Esophagus squamous epithelium (tissue), 4 donors: Measurements from ENCODE around the gene WDFY3.

Experiments
- POLR2A ChIP-seq, 4 donors: fragments of 450-650 bp; IDR thresholded peaks; one replicate each; pipeline ENCODE4 v1.6.1; 2017; ENCODE audit warnings: antibody characterized with exemption in 4 of 4, mild to moderate bottlenecking in 4 of 4, moderate library complexity in 3 of 4
- TF ChIP-seq, protein P1 (sequence below), 6 experiments: fragments of 450-650 bp in 4 of 6; fragments of 200-600 bp in 2 of 6; sonication (generic) in 2 of 6; IDR thresholded peaks; one replicate each; pipeline ENCODE4 v1.5.1; 2016 to 2019; ENCODE audit warnings: antibody characterized with exemption in 6 of 6, mild to moderate bottlenecking in 4 of 6, moderate library complexity in 4 of 6

DNA sequence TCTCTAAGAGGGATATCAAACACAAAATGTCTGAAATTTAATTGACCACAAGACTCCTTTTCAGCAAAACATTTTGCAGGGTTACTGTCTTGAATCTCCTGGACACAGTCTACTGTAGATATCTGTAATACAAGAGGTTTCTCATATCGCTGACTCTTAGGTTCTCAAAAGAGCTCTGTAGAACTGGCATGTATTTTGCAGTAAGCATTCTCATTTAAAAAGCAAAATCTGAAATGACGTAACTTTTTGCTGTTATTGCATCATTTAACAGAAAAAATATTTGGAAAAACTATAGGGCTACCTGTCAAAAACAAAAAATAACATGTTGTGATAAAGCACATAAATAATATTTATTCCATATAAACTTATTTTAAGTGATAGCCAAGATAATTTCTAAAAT is 269.3 kb downstream of the WDFY3 start:
- TF ChIP-seq, protein P1, sequence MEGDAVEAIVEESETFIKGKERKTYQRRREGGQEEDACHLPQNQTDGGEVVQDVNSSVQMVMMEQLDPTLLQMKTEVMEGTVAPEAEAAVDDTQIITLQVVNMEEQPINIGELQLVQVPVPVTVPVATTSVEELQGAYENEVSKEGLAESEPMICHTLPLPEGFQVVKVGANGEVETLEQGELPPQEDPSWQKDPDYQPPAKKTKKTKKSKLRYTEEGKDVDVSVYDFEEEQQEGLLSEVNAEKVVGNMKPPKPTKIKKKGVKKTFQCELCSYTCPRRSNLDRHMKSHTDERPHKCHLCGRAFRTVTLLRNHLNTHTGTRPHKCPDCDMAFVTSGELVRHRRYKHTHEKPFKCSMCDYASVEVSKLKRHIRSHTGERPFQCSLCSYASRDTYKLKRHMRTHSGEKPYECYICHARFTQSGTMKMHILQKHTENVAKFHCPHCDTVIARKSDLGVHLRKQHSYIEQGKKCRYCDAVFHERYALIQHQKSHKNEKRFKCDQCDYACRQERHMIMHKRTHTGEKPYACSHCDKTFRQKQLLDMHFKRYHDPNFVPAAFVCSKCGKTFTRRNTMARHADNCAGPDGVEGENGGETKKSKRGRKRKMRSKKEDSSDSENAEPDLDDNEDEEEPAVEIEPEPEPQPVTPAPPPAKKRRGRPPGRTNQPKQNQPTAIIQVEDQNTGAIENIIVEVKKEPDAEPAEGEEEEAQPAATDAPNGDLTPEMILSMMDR (IDR thresholded peaks at IDR 0.05), result no peak
- TF ChIP-seq POLR2A (IDR thresholded peaks at IDR 0.05), result no peak
